ENCODE data around the gene SLC25A47.

- TF ChIP-seq CTCF (IDR thresholded peaks at IDR 0.05) (no peak), POLR2A (IDR thresholded peaks at IDR 0.05) (no peak)
These were observed 46.9 kb downstream of the SLC25A47 start for GRCh38 chr14:100370003-100370402.

Data from body of pancreas (tissue), 4 donors.